SIG-M5 treated with dmso at 0.1 percent for 504 hours (cell line): ENCODE measurements around the gene RELL2.
A peak's percentile ranks its signal among the peaks of the same experiment; 100 is the strongest.
"Not testable (repeated sequence)": the region's sequence is repeated elsewhere in the genome, so short reads cannot be mapped to it uniquely, and the experiment has no call there.

Experiments used
- DNase-seq: peaks from one replicate; lab custom pipeline; 2025; ENCODE audit not compliant: unreplicated experiment; lab: John Stamatoyannopoulos, UW

RELL2 gene, protein sequence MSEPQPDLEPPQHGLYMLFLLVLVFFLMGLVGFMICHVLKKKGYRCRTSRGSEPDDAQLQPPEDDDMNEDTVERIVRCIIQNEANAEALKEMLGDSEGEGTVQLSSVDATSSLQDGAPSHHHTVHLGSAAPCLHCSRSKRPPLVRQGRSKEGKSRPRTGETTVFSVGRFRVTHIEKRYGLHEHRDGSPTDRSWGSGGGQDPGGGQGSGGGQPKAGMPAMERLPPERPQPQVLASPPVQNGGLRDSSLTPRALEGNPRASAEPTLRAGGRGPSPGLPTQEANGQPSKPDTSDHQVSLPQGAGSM

GRCh38 chr5:141636413-141637122 lies at the start of gene RELL2, which contains the start of gene HDAC3:
Gene RELL2 (plus strand): TSS chr5:141636997. CDS start chr5:141638226, 1,229 bp downstream.
Gene HDAC3 (minus strand): TSS chr5:141636849. CDS start chr5:141636790, 59 bp downstream.
- DNase-seq: peak; percentile 88

- peak; percentile 51 for DNase-seq
Observed at GRCh38 chr5:141590127-141590526, 46.7 kb upstream of the RELL2 start.

DNA sequence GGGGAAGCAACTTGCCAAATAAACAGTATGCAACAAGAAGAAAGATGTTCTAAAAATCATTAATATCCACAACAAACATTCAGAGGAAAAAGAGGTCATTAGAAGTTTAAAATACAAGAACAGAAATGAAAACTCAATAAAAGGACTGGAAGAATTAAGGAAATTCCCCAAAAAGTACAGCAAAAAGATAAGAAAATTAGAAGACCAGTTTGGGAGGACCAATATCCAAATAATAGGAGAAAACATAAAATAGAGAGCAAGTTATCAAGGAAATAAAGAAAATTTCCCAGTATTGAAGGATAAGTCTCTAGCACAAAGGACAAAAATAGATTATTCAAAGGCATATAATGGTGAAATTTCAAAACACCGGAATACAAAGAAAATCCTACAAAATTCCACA lies 39.9 kb upstream of the RELL2 start:
- no peak for DNase-seq

- peak; percentile 68 for DNase-seq
Observed at GRCh38 chr5:141597394-141597793, 39.4 kb upstream of the RELL2 start.

GRCh38 chr5:141597814-141598213 lies 39.0 kb upstream of the RELL2 start:
- DNase-seq: no peak

DNA sequence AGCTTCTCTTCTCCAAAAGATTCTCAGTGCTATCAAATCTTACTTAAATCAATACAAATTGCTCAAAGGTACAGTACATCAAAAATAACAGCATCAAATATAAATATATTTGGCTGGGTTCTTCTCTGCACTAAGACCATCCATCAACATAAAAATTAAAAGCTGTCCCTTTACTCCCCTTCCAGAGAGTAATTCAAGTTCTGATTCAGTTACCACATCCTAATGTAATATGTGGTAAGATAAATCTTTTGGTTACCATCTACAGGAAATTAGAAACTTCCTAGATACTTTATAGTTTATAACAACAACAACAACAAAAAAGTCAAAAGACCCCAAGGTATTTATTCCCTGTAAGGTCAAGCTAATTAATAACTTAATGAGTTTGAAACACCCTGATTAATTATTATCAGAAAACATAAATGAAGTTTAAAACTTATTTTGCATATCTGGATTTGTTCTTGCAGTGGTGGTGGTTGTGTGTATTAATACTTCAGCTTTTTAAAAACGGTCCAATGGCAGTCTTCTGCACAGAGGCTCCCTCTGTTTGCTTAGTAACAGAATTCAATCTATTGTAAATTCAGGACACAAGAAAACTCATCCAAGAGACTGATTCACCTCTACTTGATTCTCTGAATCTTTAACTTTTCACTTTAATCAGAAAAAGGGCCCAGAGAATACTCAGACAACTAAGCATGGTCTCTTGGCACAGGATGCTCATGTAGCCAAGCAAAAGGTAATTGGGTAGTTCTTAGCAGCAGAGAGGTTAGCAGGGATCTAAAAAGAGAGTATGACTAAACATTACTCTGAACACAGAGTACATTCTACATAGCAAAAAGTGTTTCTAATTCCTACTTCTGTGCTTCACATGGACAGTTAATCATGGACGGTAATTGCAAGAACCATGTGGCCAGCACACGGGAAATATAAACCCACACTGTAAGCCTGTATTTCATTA lies 38.1 kb upstream of the RELL2 start:
- no peak for DNase-seq

GRCh38 chr5:141602606-141603005 lies 34.2 kb upstream of the RELL2 start:
- DNase-seq: no peak

DNA sequence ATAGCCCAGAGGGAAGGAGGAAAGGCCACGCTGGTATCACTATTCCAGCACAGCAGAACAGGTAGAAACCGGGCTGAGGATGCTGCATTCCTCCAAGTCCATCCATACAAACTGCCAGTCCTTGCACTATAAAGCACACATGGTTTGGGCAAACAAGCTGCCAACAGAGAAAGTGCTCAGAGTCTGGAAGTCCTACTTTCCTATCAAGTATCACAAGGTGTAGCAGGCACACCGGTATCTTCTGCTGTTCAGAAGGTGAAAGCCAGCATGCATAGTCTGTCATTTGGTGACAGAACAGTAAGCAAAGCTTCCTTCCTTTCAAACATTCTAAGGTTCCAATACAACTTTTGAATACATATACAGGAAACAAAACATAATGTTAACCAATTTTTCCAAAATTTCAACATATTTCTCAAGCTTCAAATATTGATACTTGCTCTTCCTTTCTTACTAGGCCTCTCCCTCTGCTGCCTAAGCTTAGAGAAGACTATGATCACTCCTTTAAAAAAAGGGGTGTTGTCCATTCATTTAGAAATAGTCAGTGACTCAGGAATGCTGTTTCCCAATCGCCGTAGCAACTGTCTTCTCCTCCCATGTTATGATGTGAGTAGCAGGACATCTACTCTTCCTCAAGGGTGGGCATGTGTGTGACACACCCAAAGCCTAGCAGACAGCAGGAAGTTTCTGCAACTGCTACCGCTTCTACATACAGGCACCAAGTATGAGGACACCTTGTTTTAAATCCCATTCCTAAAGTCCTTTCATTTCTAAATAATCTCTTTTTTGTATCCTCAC lies 32.7 kb upstream of the RELL2 start:
- peak; percentile 99 for DNase-seq

GRCh38 chr5:141605523-141606277 lies 31.1 kb upstream of the RELL2 start:
- peak; percentile 97 for DNase-seq

- DNase-seq: no peak
Observed at GRCh38 chr5:141608046-141608445, 28.8 kb upstream of the RELL2 start.

GRCh38 chr5:141608557-141608956 lies 28.2 kb upstream of the RELL2 start:
- DNase-seq: no peak

DNA sequence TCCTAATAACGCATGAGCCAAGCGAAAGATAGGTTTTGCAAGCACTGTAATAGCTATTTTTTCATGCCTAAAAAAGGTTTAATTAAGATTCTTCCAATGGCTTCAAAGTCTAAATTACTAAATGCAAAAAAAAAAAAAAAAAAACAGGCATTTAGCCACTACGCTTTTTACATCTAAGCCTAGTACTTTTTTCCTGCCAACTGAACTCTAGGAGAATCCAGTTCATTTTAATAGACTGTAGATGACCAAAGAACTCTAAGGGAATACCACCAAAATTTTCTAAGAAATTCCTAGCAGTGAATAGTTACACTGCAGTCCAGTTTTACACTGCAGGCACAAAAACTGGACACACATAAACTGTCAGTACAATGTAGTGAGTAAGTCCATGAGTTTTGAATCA lies 27.8 kb upstream of the RELL2 start:
- DNase-seq: no peak

DNA sequence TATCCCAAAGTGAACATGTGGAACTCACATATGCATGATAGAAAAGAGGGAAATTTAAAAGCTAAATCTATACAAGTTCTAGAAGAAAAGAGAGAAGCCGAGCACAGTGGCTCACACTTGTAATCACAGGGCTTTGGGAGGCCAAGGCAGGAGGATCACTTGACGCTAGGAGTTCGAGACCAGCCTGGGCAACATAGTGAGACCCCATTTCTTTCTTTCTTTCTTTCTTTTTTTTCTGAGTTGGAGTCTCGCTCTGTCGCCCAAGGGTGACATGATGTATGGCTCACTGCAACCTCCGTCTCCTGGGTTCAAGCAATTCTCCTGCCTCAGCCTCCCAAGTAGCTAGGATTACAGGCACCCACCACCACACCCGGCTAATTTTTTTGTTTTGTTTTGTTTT lies 26.9 kb upstream of the RELL2 start:
- DNase-seq: not testable (repeated sequence)

GRCh38 chr5:141611289-141611688 lies 25.5 kb upstream of the RELL2 start:
- no peak for DNase-seq

- DNase-seq: no peak
Observed at GRCh38 chr5:141613344-141613743, 23.5 kb upstream of the RELL2 start.

DNA sequence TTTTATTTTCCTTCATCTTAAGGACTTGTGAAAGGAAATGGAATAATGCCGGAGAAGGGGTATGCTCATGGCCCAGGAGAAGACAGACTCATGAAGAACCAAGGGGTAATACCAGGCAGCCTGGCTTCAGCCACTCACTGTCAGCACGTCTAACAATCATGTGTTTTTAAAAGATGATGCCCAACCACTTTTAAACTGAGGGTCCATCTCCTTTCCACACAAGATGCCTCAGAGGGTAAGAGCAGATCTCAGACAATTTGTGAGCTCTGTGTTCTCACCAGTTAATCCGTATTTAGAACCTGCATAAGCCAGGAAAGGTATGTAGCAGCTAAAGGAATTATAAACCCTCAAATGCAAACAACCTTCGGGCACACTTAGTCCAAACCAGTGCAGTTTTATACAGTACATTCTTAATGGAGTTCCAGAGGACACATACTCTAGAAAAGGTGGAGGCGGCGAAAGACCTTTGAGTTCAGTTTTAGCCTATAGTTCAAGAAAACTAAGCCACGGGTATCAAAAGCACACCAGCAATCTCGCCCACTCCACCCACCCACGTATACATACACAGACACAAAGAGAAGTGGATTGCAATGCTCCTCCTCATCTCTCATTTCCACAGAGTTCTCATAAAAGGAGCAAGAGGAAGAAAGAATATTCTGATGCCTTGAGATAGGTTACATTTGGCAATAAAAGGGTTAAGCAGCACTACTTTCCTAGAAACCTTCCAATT lies 20.6 kb upstream of the RELL2 start:
- peak; percentile 24 for DNase-seq

GRCh38 chr5:141617128-141617527 lies 19.7 kb upstream of the RELL2 start:
- peak; percentile 16 for DNase-seq

- DNase-seq: no peak
Observed at GRCh38 chr5:141617682-141618029, 19.1 kb upstream of the RELL2 start.
